ENCODE results near the gene WNT5A. TPM values are rescaled to one million over a fixed set of nuclear protein-coding genes. Genes with fewer than 3 reads are reported as not detected.

The WNT5A gene
- total RNA-seq: 31.4 and 33.5 TPM in 2 replicates

GRCh38 chr3:55486857-55487380 is at the start of gene WNT5A:
Gene WNT5A, minus strand, starts transcription at chr3:55487306. Its CDS starts 321 bp downstream, at chr3:55486985.

Measured in bronchus fibroblast of lung (primary cell).